Renal cortical epithelial cell (primary cell): Measurements from ENCODE around the gene MYO5C. TPM values are rescaled to one million over a fixed set of nuclear protein-coding genes. Genes with fewer than 3 reads are reported as not detected.
A peak's percentile ranks its signal among the peaks of the same experiment; 100 is the strongest.

Source experiments
- DNase-seq: peaks from one replicate; pipeline ENCODE4 v3.0.0-alpha.2; 2011; ENCODE audit warnings: low read depth
- total RNA-seq: library from RNA; depleted of rRNA; stranded (reverse); fragments of >200 nt; gene quantifications from 2 replicates; pipeline ENCODE4 v1.2.3, GENCODE V29; 2014

MYO5C gene
- total RNA-seq, 1 donor from 2014 or later, result 18.3 TPM

DNA sequence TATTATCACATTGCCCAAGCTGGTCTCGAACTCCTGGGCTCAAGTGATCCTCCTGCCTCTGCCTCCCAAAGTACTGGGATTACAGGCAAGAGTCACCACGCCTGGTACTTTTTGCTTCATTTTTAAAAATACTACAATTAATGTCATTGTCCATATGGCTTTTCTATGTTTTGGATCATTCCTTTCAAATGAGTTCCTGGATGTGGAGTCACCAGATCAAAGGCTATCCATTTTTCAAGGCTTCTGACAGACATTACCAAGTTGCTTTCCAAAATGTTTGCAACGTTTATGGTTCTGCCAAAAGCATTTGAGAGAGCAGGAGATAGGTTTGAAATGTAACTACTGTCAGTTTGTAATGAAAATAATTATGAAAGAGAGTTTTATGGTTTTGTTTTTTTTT, 148.8 kb downstream of the MYO5C start:
- no peak for DNase-seq

GRCh38 chr15:52146261-52146660, 149.3 kb downstream of the MYO5C start:
- no peak for DNase-seq

DNA sequence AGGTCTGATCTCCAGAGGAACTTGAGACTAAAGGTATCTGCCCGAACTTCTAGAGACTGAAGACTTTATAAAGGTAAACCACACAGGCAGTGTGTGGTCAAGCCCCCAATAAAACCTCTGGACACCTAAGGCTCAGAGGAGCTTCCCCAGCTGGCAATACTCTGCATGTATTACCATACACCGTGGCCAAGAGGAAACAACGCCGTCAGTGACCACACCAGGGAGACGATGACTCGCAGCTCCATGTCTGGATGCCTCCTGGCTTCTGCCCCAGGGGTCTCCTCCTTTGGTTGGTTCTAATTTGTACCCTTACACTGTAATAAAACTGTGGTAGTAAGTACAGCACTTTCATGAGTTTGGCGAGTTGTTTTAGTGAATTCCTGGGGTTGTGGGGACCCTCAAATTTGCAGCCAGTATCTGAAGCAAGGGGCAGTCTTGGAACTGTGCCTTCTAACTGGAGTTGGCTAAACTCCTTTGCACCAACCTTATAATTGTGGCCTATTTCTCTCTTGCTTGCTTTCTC, 150.9 kb downstream of the MYO5C start:
- DNase-seq, result peak; percentile 27

DNA sequence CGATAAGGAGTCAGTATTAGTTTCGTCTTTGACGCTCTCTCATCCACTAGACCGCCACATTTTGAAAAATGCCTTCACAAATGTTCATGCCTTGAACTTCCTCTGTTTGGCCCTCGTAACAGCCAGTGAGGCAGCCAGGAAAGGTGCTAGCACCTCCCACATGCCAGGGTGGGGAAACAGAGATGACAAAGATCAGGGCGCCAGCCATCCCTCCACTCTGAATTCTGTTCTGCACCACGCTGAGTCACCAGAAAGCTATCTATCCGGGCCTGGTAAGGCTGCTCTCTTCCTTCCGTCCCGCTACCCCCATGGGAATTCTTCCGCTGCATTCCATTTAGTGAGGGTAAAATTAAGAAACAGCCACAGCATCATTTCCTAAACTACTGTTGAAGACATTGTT, 151.7 kb downstream of the MYO5C start:
- peak; percentile 62 for DNase-seq

Other genes starting within 250 kb of the MYO5C start
- gene BCL2L10, start 183.0 kb downstream of the MYO5C start, total RNA-seq, result 0.60 and 0.87 TPM in 2 replicates
- gene GNB5, start 104.4 kb downstream of the MYO5C start, total RNA-seq, result 36.5 and 42.7 TPM in 2 replicates
- gene MYO5A, start 233.1 kb upstream of the MYO5C start, total RNA-seq, result 37.0 and 71.3 TPM in 2 replicates